Smooth muscle cell (in vitro differentiated cells): ENCODE data around the gene BANF2. TPM values are rescaled to one million over a fixed set of nuclear protein-coding genes. Genes with fewer than 3 reads are reported as not detected.

Source experiments
- DNase-seq: peaks from one replicate; lab custom pipeline; 2025; ENCODE audit not compliant: unreplicated experiment; lab: John Stamatoyannopoulos, UW
- H2AFZ ChIP-seq: fragments of 200-600 bp; sonication (generic); 2 replicates; pipeline ENCODE4 v1.6.0; 2016; ENCODE audit warnings: antibody characterized with exemption, low read depth, mild to moderate bottlenecking
- H3F3A ChIP-seq: fragments of 200-600 bp; sonication (generic); 2 replicates; pipeline ENCODE4 v1.6.0; 2017; ENCODE audit warnings: antibody characterized with exemption, low read depth
- H3K27ac ChIP-seq: fragments of 200-600 bp; sonication (generic); 2 replicates; pipeline ENCODE4 v1.5.1; 2016; ENCODE audit warnings: low read depth, mild to moderate bottlenecking
- H3K27me3 ChIP-seq: fragments of 200-600 bp; sonication (generic); 2 replicates; pipeline ENCODE4 v1.6.1; 2016; ENCODE audit warnings: low read depth, mild to moderate bottlenecking
- H3K36me3 ChIP-seq: fragments of 200-600 bp; sonication (generic); 2 replicates; pipeline ENCODE4 v1.5.1; 2016; ENCODE audit warnings: low read depth
- H3K4me1 ChIP-seq: fragments of 200-600 bp; sonication (generic); 2 replicates; pipeline ENCODE4 v1.5.1; 2016; ENCODE audit warnings: low read depth
- H3K4me2 ChIP-seq: fragments of 200-600 bp; sonication (generic); 2 replicates; pipeline ENCODE4 v1.6.0; 2016; ENCODE audit warnings: mild to moderate bottlenecking
- H3K4me3 ChIP-seq: fragments of 200-600 bp; sonication (generic); 2 replicates; pipeline ENCODE4 v1.5.1; 2016; ENCODE audit warnings: mild to moderate bottlenecking
- H3K79me2 ChIP-seq: fragments of 200-600 bp; sonication (generic); 2 replicates; pipeline ENCODE4 v1.6.0; 2016; ENCODE audit warnings: low read depth, mild to moderate bottlenecking
- H3K9ac ChIP-seq: fragments of 200-600 bp; sonication (generic); 2 replicates; pipeline ENCODE4 v1.6.0; 2016; ENCODE audit warnings: low read depth
- H3K9me3 ChIP-seq: fragments of 200-600 bp; sonication (generic); replicated peaks from 2 replicates; pipeline ENCODE4 v1.5.1; 2016; ENCODE audit warnings: low read depth
- H4K20me1 ChIP-seq: fragments of 200-600 bp; sonication (generic); 2 replicates; pipeline ENCODE4 v1.6.0; 2016; ENCODE audit warnings: low read depth
- WGBS: methylation state at CpG from one replicate; pipeline ENCODE4 v1.1.7; 2016; ENCODE audit warnings: low lambda C conversion rate; 5-methylcytosine and 5-hydroxymethylcytosine counted together
- polyA plus RNA-seq: library from polyadenylated mRNA; unstranded; fragments of >200 nt; fragmentation: Nextera tagmentation; extraction: Ambion mirVana; gene quantifications from 2 replicates; pipeline ENCODE4 v1.2.1, GENCODE V29; 2016
- total RNA-seq: library from RNA; depleted of rRNA; stranded (reverse); fragments of >200 nt; gene quantifications from 2 replicates; pipeline ENCODE4 v1.2.3, GENCODE V29; 2014
- TF ChIP-seq, protein P1 (sequence below): fragments of 200-600 bp; sonication (generic); IDR thresholded peaks from 2 replicates; pipeline ENCODE4 v1.5.1; 2017; ENCODE audit warnings: borderline replicate concordance, mild to moderate bottlenecking, antibody characterized with exemption; ENCODE audit not compliant: insufficient read depth, poor library complexity, severe bottlenecking

The BANF2 gene
- total and polyA plus RNA-seq, 2 experiments from 2014 or later, result not detected

DNA sequence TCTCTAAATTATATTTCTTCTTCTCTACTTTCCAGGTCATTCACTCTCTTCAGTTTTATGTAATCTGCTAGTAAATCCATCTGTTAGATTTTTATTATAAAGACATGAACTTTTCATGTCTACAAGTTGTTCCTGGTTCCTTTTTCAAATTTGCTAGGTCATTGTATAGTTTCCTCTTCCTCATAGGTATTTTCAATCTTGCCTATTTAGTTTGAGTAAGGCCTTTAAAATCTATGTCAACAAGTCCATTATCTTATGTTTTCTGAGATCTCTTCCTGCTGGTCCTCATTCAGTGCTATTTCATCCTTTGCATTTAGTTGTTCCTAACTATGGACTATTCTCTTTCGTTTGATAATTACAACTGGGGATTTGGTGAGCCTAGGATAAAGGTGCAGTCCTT is 28.8 kb upstream of the BANF2 start:
- peaks cover 100% of the 10 kb centered on the region for H4K20me1 ChIP-seq
- H2AFZ ChIP-seq, result no peak overlapping the region
- peaks cover 100% of the 10 kb centered on the region for H3K79me2 ChIP-seq
- H3K4me3 ChIP-seq, result no peak overlapping the region
- H3K4me2 ChIP-seq, result no peak overlapping the region
- H3K27ac ChIP-seq, result peak overlapping the region; percentile 25
- no peaks in the 10 kb centered on the region for H3K36me3 ChIP-seq
- peaks cover 22% of the 10 kb centered on the region for H3F3A ChIP-seq
- no peaks in the 10 kb centered on the region for H3K27me3 ChIP-seq
- no peak for DNase-seq
- TF ChIP-seq, protein P1, sequence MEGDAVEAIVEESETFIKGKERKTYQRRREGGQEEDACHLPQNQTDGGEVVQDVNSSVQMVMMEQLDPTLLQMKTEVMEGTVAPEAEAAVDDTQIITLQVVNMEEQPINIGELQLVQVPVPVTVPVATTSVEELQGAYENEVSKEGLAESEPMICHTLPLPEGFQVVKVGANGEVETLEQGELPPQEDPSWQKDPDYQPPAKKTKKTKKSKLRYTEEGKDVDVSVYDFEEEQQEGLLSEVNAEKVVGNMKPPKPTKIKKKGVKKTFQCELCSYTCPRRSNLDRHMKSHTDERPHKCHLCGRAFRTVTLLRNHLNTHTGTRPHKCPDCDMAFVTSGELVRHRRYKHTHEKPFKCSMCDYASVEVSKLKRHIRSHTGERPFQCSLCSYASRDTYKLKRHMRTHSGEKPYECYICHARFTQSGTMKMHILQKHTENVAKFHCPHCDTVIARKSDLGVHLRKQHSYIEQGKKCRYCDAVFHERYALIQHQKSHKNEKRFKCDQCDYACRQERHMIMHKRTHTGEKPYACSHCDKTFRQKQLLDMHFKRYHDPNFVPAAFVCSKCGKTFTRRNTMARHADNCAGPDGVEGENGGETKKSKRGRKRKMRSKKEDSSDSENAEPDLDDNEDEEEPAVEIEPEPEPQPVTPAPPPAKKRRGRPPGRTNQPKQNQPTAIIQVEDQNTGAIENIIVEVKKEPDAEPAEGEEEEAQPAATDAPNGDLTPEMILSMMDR, result no peak
- 93% methylated on average over 1 of the region's 1 CpG for WGBS
- H3K9me3 ChIP-seq, result no peaks in the 10 kb centered on the region
- H3K9ac ChIP-seq, result no peak overlapping the region
- no peaks in the 10 kb centered on the region for H3K4me1 ChIP-seq

DNA sequence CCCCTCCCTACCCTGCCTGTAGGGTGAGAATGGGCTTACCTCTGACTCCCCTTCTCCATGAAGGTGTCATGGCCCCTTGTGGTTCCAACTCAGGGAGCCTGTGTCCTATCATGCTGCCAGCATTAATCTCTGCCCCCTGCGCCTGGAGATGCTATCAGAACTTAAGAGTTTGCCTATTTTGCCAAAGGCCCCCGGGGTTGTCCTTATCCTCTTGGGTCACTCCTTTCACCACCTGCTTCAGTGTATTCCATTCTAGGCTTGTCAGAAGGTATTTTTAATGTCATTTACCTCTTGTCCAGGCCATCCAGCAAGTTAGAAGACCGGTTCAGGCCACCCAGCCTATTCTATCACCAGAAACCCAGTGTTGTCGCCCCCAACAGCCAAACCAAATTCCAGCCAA is 28.2 kb upstream of the BANF2 start:
- Histone ChIP-seq H2AFZ (no peak overlapping the region), H3K4me2 (no peak overlapping the region), H3K27ac (no peak overlapping the region), H3K4me1 (no peaks in the 10 kb centered on the region), H4K20me1 (peaks cover 100% of the 10 kb centered on the region), H3K79me2 (peaks cover 100% of the 10 kb centered on the region), H3F3A (peaks cover 17% of the 10 kb centered on the region), H3K9me3 (no peaks in the 10 kb centered on the region), H3K9ac (no peak overlapping the region), H3K4me3 (no peak overlapping the region), H3K36me3 (no peaks in the 10 kb centered on the region), H3K27me3 (no peaks in the 10 kb centered on the region)
- TF ChIP-seq, protein P1, result no peak
- WGBS, result 73% methylated on average over 4 of the region's 4 CpGs
- no peak for DNase-seq

DNA sequence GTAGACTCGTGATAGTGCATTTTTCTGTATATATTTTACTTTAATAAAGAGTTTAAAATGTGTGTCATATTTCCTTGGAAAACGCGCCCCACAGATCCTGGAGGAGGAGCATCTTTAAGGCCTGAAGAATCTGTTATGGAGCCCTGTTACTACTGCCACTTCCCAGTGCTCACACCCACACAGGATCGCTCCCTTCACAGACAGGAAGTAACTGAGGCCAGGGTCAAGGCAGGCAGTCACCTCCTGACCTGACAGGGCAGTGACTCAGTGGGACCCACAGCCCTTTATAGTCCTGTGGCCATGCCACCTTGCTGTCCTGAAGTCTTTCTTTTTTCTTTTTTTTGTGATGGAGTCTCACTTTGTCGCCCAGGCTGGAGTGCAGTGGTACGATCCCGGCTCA is 26.7 kb upstream of the BANF2 start:
- H4K20me1 ChIP-seq, result peaks cover 100% of the 10 kb centered on the region
- H3K79me2 ChIP-seq, result peaks cover 100% of the 10 kb centered on the region
- DNase-seq, result no peak
- no peak overlapping the region for H3K27ac ChIP-seq
- H3K36me3 ChIP-seq, result no peaks in the 10 kb centered on the region
- 94% methylated on average over 7 of the region's 7 CpGs for WGBS
- no peak overlapping the region for H3K9ac ChIP-seq
- H3K9me3 ChIP-seq, result no peaks in the 10 kb centered on the region
- no peak overlapping the region for H3K4me3 ChIP-seq
- H3K4me1 ChIP-seq, result no peaks in the 10 kb centered on the region
- TF ChIP-seq, protein P1, result no peak
- peaks cover 7% of the 10 kb centered on the region for H3F3A ChIP-seq
- no peak overlapping the region for H3K4me2 ChIP-seq
- no peak overlapping the region for H2AFZ ChIP-seq
- H3K27me3 ChIP-seq, result no peaks in the 10 kb centered on the region

DNA sequence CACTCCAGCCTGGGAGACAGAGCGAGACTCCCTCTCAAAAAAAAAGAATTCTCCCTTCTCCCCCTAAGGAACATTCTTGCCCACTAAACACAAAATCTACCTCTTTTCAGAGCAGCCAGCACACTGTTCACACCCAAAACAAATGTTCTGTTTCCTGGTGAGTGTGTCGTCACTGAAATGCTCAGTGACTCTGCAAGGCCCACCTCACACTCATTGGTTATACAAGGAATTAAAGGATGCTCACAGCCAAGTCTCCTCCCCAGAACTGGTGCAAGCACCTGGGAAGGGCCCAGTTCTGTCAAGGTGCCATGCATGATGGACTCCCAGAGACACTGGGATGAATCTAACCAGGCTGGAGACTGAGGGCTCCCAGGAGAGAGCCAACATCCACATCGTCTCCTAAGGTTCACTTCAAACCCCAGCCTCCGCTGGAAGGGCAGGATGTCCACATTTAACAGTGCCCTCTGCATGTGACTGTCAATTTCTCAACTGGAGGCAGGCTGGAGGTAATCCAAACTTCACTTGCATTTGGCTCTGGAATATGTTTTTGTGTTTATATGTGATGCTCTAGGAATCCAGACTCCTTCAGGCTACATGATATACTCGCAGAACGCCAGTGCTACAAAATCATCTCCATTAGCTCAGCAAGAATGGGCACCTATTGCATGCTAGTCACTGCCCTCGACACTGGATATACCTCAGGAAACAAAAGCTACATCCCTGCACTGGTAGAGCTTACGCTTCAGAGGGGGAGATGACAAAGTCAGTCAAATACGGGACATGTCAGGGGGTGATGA is 24.8 kb upstream of the BANF2 start:
- Histone ChIP-seq H3K79me2 (peaks cover 100% of the 10 kb centered on the region), H3K9ac (no peak overlapping the region), H3K4me1 (peaks cover 6% of the 10 kb centered on the region), H3K27ac (no peak overlapping the region), H3F3A (peaks cover 16% of the 10 kb centered on the region), H3K4me3 (no peak overlapping the region), H3K4me2 (no peak overlapping the region), H4K20me1 (peaks cover 100% of the 10 kb centered on the region), H3K27me3 (no peaks in the 10 kb centered on the region), H2AFZ (no peak overlapping the region), H3K9me3 (no peaks in the 10 kb centered on the region), H3K36me3 (peaks cover 4% of the 10 kb centered on the region)
- no peak for DNase-seq
- TF ChIP-seq, protein P1, result no peak
- 90% methylated on average over 9 of the region's 9 CpGs for WGBS
